Measurements from ENCODE around the gene PACS2.

- TF ChIP-seq CTCF (IDR thresholded peaks at IDR 0.05) = no peak
- TF ChIP-seq POLR2A (IDR thresholded peaks at IDR 0.05) = no peak
These were observed 45.1 kb upstream of the PACS2 start for GRCh38 chr14:105269405-105269804.

All from prostate gland (tissue), 2 donors.